GM12892 (cell line): ENCODE results near the gene SYNCRIP.
A peak's percentile ranks its signal among the peaks of the same experiment; 100 is the strongest.

Experiments used
- POLR2A ChIP-seq: IDR thresholded peaks from 2 replicates; pipeline ENCODE4 v1.6.1; 2011; ENCODE audit warnings: low read depth, low read length, control low read depth
- POLR2AphosphoS5 ChIP-seq: IDR thresholded peaks from 2 replicates; pipeline ENCODE4 v1.6.1; 2011; ENCODE audit warnings: low read depth, low read length, control low read depth
- TAF1 ChIP-seq: IDR thresholded peaks from 2 replicates; pipeline ENCODE4 v1.6.1; 2011; ENCODE audit warnings: low read depth, mild to moderate bottlenecking, control low read depth, low read length, borderline replicate concordance

- TF ChIP-seq POLR2AphosphoS5 (0 out of 2 replicates have a peak, but pooled peaks have one; percentile 26), TAF1 (no peak), POLR2A (no peak; the same call in 1 of the 2 replicates)
Observed at GRCh38 chr6:85676086-85676729, 33.5 kb upstream of the SYNCRIP start.
